Heart left ventricle (tissue), 13 donors: ENCODE results near the gene COL1A2.

Experiments used
- CTCF ChIP-seq, 12 donors: fragments of 200-600 bp; sonication (generic) in 4 of 12; IDR thresholded peaks; one replicate each; pipeline versions ENCODE4 v1.5.0 to v1.8.0; 2018 to 2022; ENCODE audit warnings: antibody characterized with exemption in 12 of 12, mild to moderate bottlenecking in 5 of 12
- POLR2A ChIP-seq, 2 donors: fragments of 450-650 bp; IDR thresholded peaks; one replicate each; pipeline ENCODE4 v1.6.1; 2017; ENCODE audit warnings: antibody characterized with exemption in 2 of 2, mild to moderate bottlenecking in 2 of 2, moderate library complexity in 2 of 2
- donor health status: ischemic (EF 13 %, LVEDD 7.1; RV severe dilation, severe dysfunction).
- donor health status: DM: no; HTN: yes; CAD: no.
- donor health status: DM: no; HTN: no; CAD: no.
- donor health status: ischemic (EF 25% LVEDD 6.9; RV normal size, moderate dysfunction).
- donor health status: ischemic (EF 25% LVEDD 5.7; RV mildly dilated, moderate dysfunction).
- donor health status: ischemic (EF 35%, LVEDD 5.7; RV mildly dilated, moderate dysfunction).
- donor health status: nonischemic (EF 11% LVEDD 7.7; RV severe dilation, severe dysfunction).
- donor health status: DM: yes; HTN: yes; CAD: no.
- donor health status: PGD.
- donor health status: ischemic (EF 29% LVEDD 5.4; RV normal size, mild dysfunction).
- donor health status: nonischemic (EF 23%, LVEDD 6.1; RV moderate dilation, normal function).

- TF ChIP-seq CTCF (IDR thresholded peaks at IDR 0.05) (no peak), POLR2A (IDR thresholded peaks at IDR 0.05) (no peak)
Measured at GRCh38 chr7:94434042-94434441, 39.3 kb downstream of the COL1A2 start.
